Neuronal stem cell (in vitro differentiated cells): ENCODE data around the gene GALNT1.

Experiments used
- DNase-seq: peaks from one replicate; pipeline ENCODE4 v3.0.0-alpha.2; 2013; ENCODE audit warnings: low spot score
- H2AFZ ChIP-seq: one replicate; pipeline ENCODE4 v1.6.1; 2013; ENCODE audit warnings: mild to moderate bottlenecking, low read length, inconsistent platforms
- H2AK5ac ChIP-seq: 2 replicates; pipeline ENCODE4 v1.6.1; 2013; ENCODE audit warnings: low read depth, mild to moderate bottlenecking, inconsistent platforms, low read length, moderate library complexity, mixed read lengths
- H2BK120ac ChIP-seq: 2 replicates; pipeline ENCODE4 v1.6.1; 2013; ENCODE audit warnings: low read depth, mild to moderate bottlenecking, inconsistent platforms, low read length, moderate library complexity, mixed read lengths
- H2BK12ac ChIP-seq: one replicate; pipeline ENCODE4 v1.6.1; 2013; ENCODE audit warnings: low read length, inconsistent platforms
- H2BK15ac ChIP-seq: 2 replicates; pipeline ENCODE4 v1.6.1; 2013; ENCODE audit warnings: mild to moderate bottlenecking, low read length, inconsistent platforms, mixed read lengths
- H2BK5ac ChIP-seq: one replicate; pipeline ENCODE4 v1.6.1; 2013; ENCODE audit warnings: inconsistent platforms, mild to moderate bottlenecking, low read length, moderate library complexity
- H3K14ac ChIP-seq: one replicate; pipeline ENCODE4 v1.6.1; 2013; ENCODE audit warnings: low read length, inconsistent platforms
- H3K18ac ChIP-seq: 2 replicates; pipeline ENCODE4 v1.6.1; 2013; ENCODE audit warnings: low read length, inconsistent platforms
- H3K23ac ChIP-seq: 2 replicates; pipeline ENCODE4 v1.6.1; 2013; ENCODE audit warnings: low read depth, mild to moderate bottlenecking, mixed read lengths, low read length, inconsistent platforms; ENCODE audit not compliant: poor library complexity
- H3K27ac ChIP-seq: replicated peaks from 3 replicates; pipeline ENCODE4 v1.5.1; 2013; ENCODE audit warnings: low read length, inconsistent platforms
- H3K27me3 ChIP-seq, 3 experiments: 2 replicates each; pipeline ENCODE4 v1.6.1; 2013; ENCODE audit warnings: low read length in 3 of 3, mild to moderate bottlenecking in 2 of 3, inconsistent platforms in 1 of 3, low read depth in 1 of 3, mixed read lengths in 1 of 3, moderate library complexity in 1 of 3; ENCODE audit not compliant: control insufficient read depth in 3 of 3, insufficient read depth in 3 of 3
- H3K36me3 ChIP-seq, 2 donors: replicated peaks in 1 of 2; 2 replicates each; pipeline ENCODE4 v1.6.1; 2013; ENCODE audit warnings: low read length in 2 of 2; ENCODE audit not compliant: control insufficient read depth in 2 of 2, insufficient read depth in 2 of 2
- H3K4ac ChIP-seq: 2 replicates; pipeline ENCODE4 v1.6.1; 2013; ENCODE audit warnings: inconsistent platforms, mild to moderate bottlenecking, low read length, moderate library complexity
- H3K4me1 ChIP-seq, 2 donors: 1 replicate in 1 of 2; 2 replicates in 1 of 2; pipeline ENCODE4 v1.6.1; 2013; ENCODE audit warnings: low read length in 2 of 2, low read depth in 1 of 2; ENCODE audit not compliant: control insufficient read depth in 2 of 2, insufficient read depth in 1 of 2
- H3K4me2 ChIP-seq: one replicate; pipeline ENCODE4 v1.6.1; 2013; ENCODE audit warnings: mild to moderate bottlenecking, low read length, inconsistent platforms; ENCODE audit not compliant: insufficient read depth, poor library complexity, severe bottlenecking
- H3K4me3 ChIP-seq, 2 donors: 2 replicates each; pipeline ENCODE4 v1.5.1; 2013; ENCODE audit warnings: low read length in 2 of 2, mild to moderate bottlenecking in 2 of 2, inconsistent platforms in 1 of 2, moderate library complexity in 1 of 2
- H3K79me1 ChIP-seq: one replicate; pipeline ENCODE4 v1.6.1; 2013; ENCODE audit warnings: low read depth, mild to moderate bottlenecking, inconsistent platforms, low read length, moderate library complexity
- H3K9ac ChIP-seq: one replicate; pipeline ENCODE4 v1.6.1; 2013; ENCODE audit warnings: mild to moderate bottlenecking, low read depth, low read length, inconsistent platforms; ENCODE audit not compliant: poor library complexity
- H3K9me3 ChIP-seq, 2 donors: replicated peaks in 1 of 2; 2 replicates each; pipeline versions ENCODE3 to v1.6.1; 2013; ENCODE audit warnings: low read length in 2 of 2, mild to moderate bottlenecking in 2 of 2, inconsistent platforms in 1 of 2, low read depth in 1 of 2, mixed read lengths in 1 of 2, moderate library complexity in 1 of 2; ENCODE audit not compliant: control insufficient read depth in 2 of 2, insufficient read depth in 1 of 2
- H4K8ac ChIP-seq: one replicate; pipeline ENCODE4 v1.6.1; 2013; ENCODE audit warnings: low read depth, mild to moderate bottlenecking, inconsistent platforms, low read length, moderate library complexity
- H4K91ac ChIP-seq: one replicate; pipeline ENCODE4 v1.6.1; 2013; ENCODE audit warnings: low read length, low read depth, mild to moderate bottlenecking, inconsistent platforms; ENCODE audit not compliant: poor library complexity
- WGBS, 2 donors: extraction: QIAGEN DNeasy Blood & Tissue Kit; methylation state at CpG; one replicate each; pipeline ENCODE4 v1.1.7; 2013; ENCODE audit warnings: missing lambda C conversion rate in 2 of 2, mixed read lengths in 1 of 2; ENCODE audit not compliant: insufficient read length in 2 of 2, insufficient replicate concordance in 1 of 2; ENCODE audit errors: extremely low coverage in 2 of 2; 5-methylcytosine and 5-hydroxymethylcytosine counted together

Gene GALNT1

GRCh38 chr18:35695384-35695783 is 113.8 kb downstream of the GALNT1 start:
- Histone ChIP-seq H2AFZ (no peak overlapping the region), H3K4me2 (no peak overlapping the region), H3K4me1 (no peaks in the 10 kb centered on the region), H3K27ac (no peak overlapping the region), H3K36me3 (peaks cover 0 to 76% of the 10 kb centered on the region in 2 donors), H2BK5ac (no peak overlapping the region), H4K8ac (no peak overlapping the region), H3K18ac (no peak overlapping the region), H2BK15ac (no peak overlapping the region), H3K4ac (no peak overlapping the region), H3K23ac (no peak overlapping the region), H3K14ac (no peak overlapping the region), H4K91ac (no peak overlapping the region), H2BK120ac (no peak overlapping the region), H3K9me3 (no peaks in the 10 kb centered on the region), H3K4me3 (no peak overlapping the region), H3K27me3 (no peaks in the 10 kb centered on the region), H2AK5ac (no peak overlapping the region), H3K79me1 (no peaks in the 10 kb centered on the region), H2BK12ac (no peak overlapping the region), H3K9ac (no peak overlapping the region)
- no peak for DNase-seq
- WGBS, 2 donors: no CpG with 5 or more reads among the region's 1 CpG

GRCh38 chr18:35695803-35696202 is 114.3 kb downstream of the GALNT1 start:
- Histone ChIP-seq H3K4me3 (no peak overlapping the region), H3K4me1 (no peaks in the 10 kb centered on the region), H3K79me1 (no peaks in the 10 kb centered on the region), H3K4me2 (no peak overlapping the region), H3K9me3 (no peaks in the 10 kb centered on the region), H2BK15ac (no peak overlapping the region), H4K91ac (no peak overlapping the region), H3K27me3 (no peaks in the 10 kb centered on the region), H2BK5ac (no peak overlapping the region), H2AFZ (no peak overlapping the region), H3K14ac (no peak overlapping the region), H2AK5ac (no peak overlapping the region), H3K4ac (no peak overlapping the region), H3K27ac (no peak overlapping the region), H4K8ac (no peak overlapping the region), H2BK120ac (no peak overlapping the region), H3K18ac (no peak overlapping the region), H2BK12ac (no peak overlapping the region), H3K23ac (no peak overlapping the region), H3K9ac (no peak overlapping the region), H3K36me3 (peaks cover 0 to 73% of the 10 kb centered on the region in 2 donors)
- no CpG with 5 or more reads among the region's 8 CpGs for WGBS, 2 donors
- no peak for DNase-seq

- H3K36me3 ChIP-seq: peaks cover 0 to 68% of the 10 kb centered on the region in 2 donors
- no peak overlapping the region for H3K9ac ChIP-seq
- H2BK15ac ChIP-seq: no peak overlapping the region
- no peak overlapping the region for H3K18ac ChIP-seq
- H4K91ac ChIP-seq: no peak overlapping the region
- H2AK5ac ChIP-seq: no peak overlapping the region
- no peak overlapping the region for H3K4ac ChIP-seq
- H2AFZ ChIP-seq: no peak overlapping the region
- no CpG with 5 or more reads among the region's 3 CpGs for WGBS, 2 donors
- no peak overlapping the region for H3K14ac ChIP-seq
- no peak overlapping the region for H2BK5ac ChIP-seq
- H2BK120ac ChIP-seq: no peak overlapping the region
- no peak overlapping the region for H3K4me3 ChIP-seq
- no peaks in the 10 kb centered on the region for H3K4me1 ChIP-seq
- no peak overlapping the region for H4K8ac ChIP-seq
- H2BK12ac ChIP-seq: no peak overlapping the region
- no peak overlapping the region for H3K27ac ChIP-seq
- no peak overlapping the region for H3K4me2 ChIP-seq
- no peaks in the 10 kb centered on the region for H3K9me3 ChIP-seq
- DNase-seq: no peak
- H3K27me3 ChIP-seq: no peaks in the 10 kb centered on the region
- no peaks in the 10 kb centered on the region for H3K79me1 ChIP-seq
- no peak overlapping the region for H3K23ac ChIP-seq
Observed at GRCh38 chr18:35696307-35696706, 114.8 kb downstream of the GALNT1 start.

GRCh38 chr18:35697869-35698268 is 116.3 kb downstream of the GALNT1 start:
- Histone ChIP-seq H4K91ac (no peak overlapping the region), H3K9me3 (no peaks in the 10 kb centered on the region), H3K4ac (no peak overlapping the region), H2BK15ac (no peak overlapping the region), H3K9ac (no peak overlapping the region), H3K79me1 (no peaks in the 10 kb centered on the region), H2BK5ac (no peak overlapping the region), H3K14ac (no peak overlapping the region), H3K36me3 (peaks cover 0 to 60% of the 10 kb centered on the region in 2 donors), H2AK5ac (no peak overlapping the region), H3K27me3 (no peaks in the 10 kb centered on the region), H3K18ac (no peak overlapping the region), H2AFZ (no peak overlapping the region), H3K23ac (no peak overlapping the region), H3K4me1 (no peaks in the 10 kb centered on the region), H3K4me2 (no peak overlapping the region), H3K4me3 (no peak overlapping the region), H3K27ac (no peak overlapping the region), H2BK120ac (no peak overlapping the region), H2BK12ac (no peak overlapping the region), H4K8ac (no peak overlapping the region)
- DNase-seq: no peak
- WGBS, 2 donors: no CpG with 5 or more reads among the region's 7 CpGs
